B cell (primary cell): Measurements from ENCODE around the gene ZNF750. TPM values are rescaled to one million over a fixed set of nuclear protein-coding genes. Genes with fewer than 3 reads are reported as not detected.

Experiments
- ATAC-seq: fragments of 200-7000 bp; cut with Tn5 transposase; one replicate; pipeline ENCODE4 v1.10.0; 2021; ENCODE audit warnings: low read depth, mild to moderate bottlenecking, moderate number of reproducible peaks, moderate library complexity
- CTCF ChIA-PET: fragments of 350-600 bp; sonication (Branson Sonifier 250); formaldehyde crosslinking; loops from one replicate; lab custom pipeline; 2021; ENCODE audit warnings: antibody characterized with exemption, inconsistent platforms; lab: Charles Lee
- POLR2A ChIA-PET: fragments of 350-600 bp; sonication (Branson Sonifier 250); formaldehyde crosslinking; loops from one replicate; lab custom pipeline; 2021; ENCODE audit warnings: antibody characterized with exemption; lab: Charles Lee
- DNase-seq: peaks from one replicate; pipeline ENCODE4 v3.0.0; 2013
- H2AFZ ChIP-seq: 2 replicates; pipeline ENCODE4 v1.6.1; 2012; ENCODE audit warnings: mild to moderate bottlenecking, low read depth, low read length; ENCODE audit not compliant: insufficient read depth, poor library complexity, severe bottlenecking
- H3K27ac ChIP-seq, 2 donors: 1 replicate in 1 of 2; 2 replicates in 1 of 2; pipeline ENCODE4 v1.5.1; 2012 to 2013; ENCODE audit warnings: low read length in 2 of 2, mild to moderate bottlenecking in 2 of 2, moderate library complexity in 1 of 2
- H3K27me3 ChIP-seq, 4 experiments: fragments of 200-600 bp in 1 of 4; sonication (generic) in 1 of 4; replicated peaks in 1 of 4; 1 replicate in 2 of 4; 2 replicates in 2 of 4; pipeline versions ENCODE4 v1.6.1 to v1.7.0; 2013 to 2016; ENCODE audit warnings: low read length in 3 of 4, mild to moderate bottlenecking in 2 of 4, mixed read lengths in 1 of 4, moderate library complexity in 1 of 4; ENCODE audit not compliant: insufficient read depth in 4 of 4, control insufficient read depth in 3 of 4; ENCODE audit errors: control extremely low read depth in 1 of 4
- H3K36me3 ChIP-seq, 2 experiments: replicated peaks in 1 of 2; 1 replicate in 1 of 2; 2 replicates in 1 of 2; pipeline versions ENCODE4 v1.6.1 to v1.7.1; 2013; ENCODE audit warnings: low read length in 1 of 2; ENCODE audit not compliant: insufficient read depth in 2 of 2, control insufficient read depth in 1 of 2; ENCODE audit errors: control extremely low read depth in 1 of 2, extremely low read depth in 1 of 2
- H3K4me1 ChIP-seq, 2 donors: fragments of 200-600 bp in 1 of 2; sonication (generic) in 1 of 2; 1 replicate in 1 of 2; 2 replicates in 1 of 2; pipeline versions ENCODE4 v1.5.1 to v1.6.1; 2013 to 2017; ENCODE audit warnings: low read length in 2 of 2; ENCODE audit not compliant: control insufficient read depth in 2 of 2, insufficient read depth in 2 of 2
- H3K4me2 ChIP-seq: replicated peaks from 2 replicates; pipeline ENCODE3; 2012; ENCODE audit warnings: mild to moderate bottlenecking, low read depth, low read length; ENCODE audit not compliant: poor library complexity, severe bottlenecking
- H3K4me3 ChIP-seq, 5 experiments: fragments of 200-600 bp in 1 of 5; sonication (generic) in 1 of 5; 1 replicate in 3 of 5; 2 replicates in 2 of 5; pipeline versions ENCODE4 v1.5.1 to v1.7.0; 2011 to 2016; ENCODE audit warnings: low read length in 4 of 5, mild to moderate bottlenecking in 4 of 5, low read depth in 2 of 5, control low read depth in 1 of 5, moderate library complexity in 1 of 5; ENCODE audit not compliant: insufficient read depth in 1 of 5; ENCODE audit errors: control extremely low read depth in 1 of 5, extremely low read depth in 1 of 5
- H3K79me2 ChIP-seq: fragments of 200-600 bp; sonication (generic); one replicate; pipeline ENCODE4 v1.6.0; 2016; ENCODE audit warnings: low read length; ENCODE audit not compliant: control insufficient read depth, insufficient read depth
- H3K9ac ChIP-seq: fragments of 200-600 bp; sonication (generic); 2 replicates; pipeline ENCODE4 v1.6.1; 2017; ENCODE audit warnings: mild to moderate bottlenecking, low read length, moderate library complexity
- H3K9me3 ChIP-seq, 3 donors: one replicate each; pipeline versions ENCODE4 v1.6.1 to v1.7.1; 2013; ENCODE audit warnings: low read length in 2 of 3; ENCODE audit not compliant: control insufficient read depth in 2 of 3, insufficient read depth in 1 of 3; ENCODE audit errors: control extremely low read depth in 1 of 3
- H4K20me1 ChIP-seq: 2 replicates; pipeline ENCODE4 v1.6.0; 2012; ENCODE audit warnings: mild to moderate bottlenecking, low read length; ENCODE audit not compliant: insufficient read depth, control insufficient read depth, poor library complexity, severe bottlenecking
- H3K27ac Mint-ChIP-seq: one replicate; pipeline ENCODE4 v1.8.0; 2021; ENCODE audit warnings: mixed read lengths
- H3K27me3 Mint-ChIP-seq: one replicate; pipeline ENCODE4 v1.8.0; 2021; ENCODE audit warnings: mixed read lengths
- H3K4me1 Mint-ChIP-seq: one replicate; pipeline ENCODE4 v1.8.0; 2021; ENCODE audit warnings: mixed read lengths
- H3K4me3 Mint-ChIP-seq: one replicate; pipeline ENCODE4 v1.8.0; 2021; ENCODE audit warnings: mixed read lengths
- H3K9me3 Mint-ChIP-seq: one replicate; pipeline ENCODE4 v1.8.0; 2022; ENCODE audit warnings: mixed read lengths; ENCODE audit not compliant: insufficient read depth
- EZH2 ChIP-seq: IDR thresholded peaks from 2 replicates; pipeline ENCODE4 v1.6.1; 2012; ENCODE audit warnings: borderline replicate concordance, low read depth, mild to moderate bottlenecking, moderate library complexity, low read length; ENCODE audit not compliant: insufficient read depth, poor library complexity, severe bottlenecking
- WGBS: methylation state at CpG from one replicate; pipeline ENCODE4 v1.1.5; 2013; ENCODE audit warnings: missing lambda C conversion rate; ENCODE audit not compliant: insufficient coverage; 5-methylcytosine and 5-hydroxymethylcytosine counted together
- intact Hi-C: fragments of 100-400 bp; cut with micrococcal nuclease; formaldehyde crosslinking; loops from one replicate; pipeline ENCODE4 v1.10.0; 2022
- polyA plus RNA-seq: library from polyadenylated mRNA; depleted of rRNA; stranded (reverse); fragments of >200 nt; gene quantifications from 2 replicates; pipeline ENCODE4 v1.2.3, GENCODE V29; 2012
- total RNA-seq, 2 donors: library from RNA; stranded (reverse); fragments of 120-200 nt in 1 of 2; gene quantifications; 1 replicate in 1 of 2; 2 replicates in 1 of 2; pipeline versions ENCODE4 v1.2.3 to v1.2.4, GENCODE V29; 2013 to 2022
- TF ChIP-seq, protein P1 (sequence below): fragments of 200-600 bp; IDR thresholded peaks from one replicate; pipeline ENCODE4 v1.8.0; 2022; ENCODE audit warnings: antibody characterized with exemption, mild to moderate bottlenecking

Gene ZNF750
- total and polyA plus RNA-seq, 2 donors (not counting 1 experiment from before 2014, with no cell fraction given): not detected

- H3K27ac Mint-ChIP-seq: peak overlapping the region; percentile 53
- peak overlapping the region; percentile 57 for H3K4me3 Mint-ChIP-seq
- Histone ChIP-seq H3K27me3 (peaks cover 0 to 25% (median 0%) of the 10 kb centered on the region in 4 experiments), H3K9ac (no peak overlapping the region), H3K79me2 (peaks cover 23% of the 10 kb centered on the region), H4K20me1 (peaks cover 89% of the 10 kb centered on the region), H3K4me3 (no peak overlapping the region), H3K4me2 (peak overlapping the region; percentile 26), H3K36me3 (no peaks in the 10 kb centered on the region), H3K9me3 (peaks cover 0 to 14% (median 0%) of the 10 kb centered on the region in 3 donors), H3K4me1 (peaks cover 64 to 71% of the 10 kb centered on the region in 2 donors), H3K27ac (no peak overlapping the region), H2AFZ (no peak overlapping the region)
- DNase-seq (peak; percentile 43), ATAC-seq (no peak)
- WGBS: 48% methylated on average over 7 of the region's 9 CpGs
- TF ChIP-seq, protein P1, sequence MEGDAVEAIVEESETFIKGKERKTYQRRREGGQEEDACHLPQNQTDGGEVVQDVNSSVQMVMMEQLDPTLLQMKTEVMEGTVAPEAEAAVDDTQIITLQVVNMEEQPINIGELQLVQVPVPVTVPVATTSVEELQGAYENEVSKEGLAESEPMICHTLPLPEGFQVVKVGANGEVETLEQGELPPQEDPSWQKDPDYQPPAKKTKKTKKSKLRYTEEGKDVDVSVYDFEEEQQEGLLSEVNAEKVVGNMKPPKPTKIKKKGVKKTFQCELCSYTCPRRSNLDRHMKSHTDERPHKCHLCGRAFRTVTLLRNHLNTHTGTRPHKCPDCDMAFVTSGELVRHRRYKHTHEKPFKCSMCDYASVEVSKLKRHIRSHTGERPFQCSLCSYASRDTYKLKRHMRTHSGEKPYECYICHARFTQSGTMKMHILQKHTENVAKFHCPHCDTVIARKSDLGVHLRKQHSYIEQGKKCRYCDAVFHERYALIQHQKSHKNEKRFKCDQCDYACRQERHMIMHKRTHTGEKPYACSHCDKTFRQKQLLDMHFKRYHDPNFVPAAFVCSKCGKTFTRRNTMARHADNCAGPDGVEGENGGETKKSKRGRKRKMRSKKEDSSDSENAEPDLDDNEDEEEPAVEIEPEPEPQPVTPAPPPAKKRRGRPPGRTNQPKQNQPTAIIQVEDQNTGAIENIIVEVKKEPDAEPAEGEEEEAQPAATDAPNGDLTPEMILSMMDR: no peak
- no peak for TF ChIP-seq EZH2
- H3K4me1 Mint-ChIP-seq: peaks cover 76% of the 10 kb centered on the region
- peaks cover 8% of the 10 kb centered on the region for H3K27me3 Mint-ChIP-seq
- ChIA-PET CTCF (interaction anchor here (1.0 kb wide), 1 partner anchor 84 kb away, joined by 5 read pairs; no protein-coding TSS in a partner anchor), POLR2A (interaction anchor here (0.7 kb wide), 1 partner anchor 20 kb away, joined by 3 read pairs; no protein-coding TSS in a partner anchor)
- H3K9me3 Mint-ChIP-seq: no peaks in the 10 kb centered on the region
- intact Hi-C loops: loop anchor here (2.0 kb wide), 1 partner anchor 49 kb away; no protein-coding TSS in a partner anchor
Observed at GRCh38 chr17:82865774-82866395, 26.1 kb upstream of the ZNF750 start.

- POLR2A ChIA-PET: no interaction called here
- WGBS: 92% methylated on average over 13 of the region's 23 CpGs
Observed at GRCh38 chr17:82865274-82865673, 25.5 kb upstream of the ZNF750 start.

More at GRCh38 chr17:82865274-82865673, 25.5 kb upstream of the ZNF750 start:
- Mint-ChIP-seq H3K4me1 (peaks cover 76% of the 10 kb centered on the region), H3K9me3 (no peaks in the 10 kb centered on the region), H3K4me3 (peak overlapping the region; percentile 57), H3K27ac (no peak overlapping the region), H3K27me3 (peaks cover 8% of the 10 kb centered on the region)
- peaks cover 0 to 22% (median 0%) of the 10 kb centered on the region in 4 experiments for H3K27me3 ChIP-seq
- CTCF ChIA-PET: interaction anchor here (1.0 to 2.7 kb wide), 4 partner anchors 27 to 83 kb away, joined by 5 to 22 read pairs (median 10); no protein-coding TSS in a partner anchor
- H3K4me1 ChIP-seq: peaks cover 64 to 71% of the 10 kb centered on the region in 2 donors
- peaks cover 22% of the 10 kb centered on the region for H3K79me2 ChIP-seq
- H4K20me1 ChIP-seq: peaks cover 89% of the 10 kb centered on the region
- H3K9ac ChIP-seq: no peak overlapping the region
- no peak overlapping the region for H2AFZ ChIP-seq
- H3K27ac ChIP-seq: no peak overlapping the region
- H3K9me3 ChIP-seq: peaks cover 0 to 8% (median 0%) of the 10 kb centered on the region in 3 donors
- no peak for TF ChIP-seq EZH2
- TF ChIP-seq, protein P1: no peak
- intact Hi-C loops: loop anchor here (2.0 kb wide), 1 partner anchor 50 kb away; no protein-coding TSS in a partner anchor
- ATAC-seq (no peak), DNase-seq (no peak)
- H3K4me3 ChIP-seq: no peak overlapping the region
- H3K36me3 ChIP-seq: no peaks in the 10 kb centered on the region
- peak overlapping the region; percentile 60 for H3K4me2 ChIP-seq
